Measurements from ENCODE around the gene CNPY1.
A peak's percentile ranks its signal among the peaks of the same experiment; 100 is the strongest.

The CNPY1 gene

GRCh38 chr7:155512246-155512887 lies 34.0 kb downstream of the CNPY1 start:
- no peak for DNase-seq (ENCODE audit: low read depth in 2 of 2)

DNA sequence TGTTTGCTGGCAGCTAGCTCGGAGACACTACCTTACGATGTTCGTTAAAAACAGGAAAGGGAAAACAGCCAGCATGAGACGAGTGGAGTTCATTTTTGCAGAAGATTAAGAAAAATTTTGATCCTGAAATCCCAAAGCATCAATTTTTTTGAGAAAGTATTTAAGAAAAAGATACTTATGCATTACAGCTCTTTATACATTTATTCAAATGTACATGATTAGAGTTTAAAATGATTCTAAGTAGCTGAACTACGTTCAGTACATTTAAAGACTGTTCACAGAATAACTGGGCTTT lies 34.7 kb downstream of the CNPY1 start:
- no peak for DNase-seq (ENCODE audit: low read depth in 2 of 2)

DNA sequence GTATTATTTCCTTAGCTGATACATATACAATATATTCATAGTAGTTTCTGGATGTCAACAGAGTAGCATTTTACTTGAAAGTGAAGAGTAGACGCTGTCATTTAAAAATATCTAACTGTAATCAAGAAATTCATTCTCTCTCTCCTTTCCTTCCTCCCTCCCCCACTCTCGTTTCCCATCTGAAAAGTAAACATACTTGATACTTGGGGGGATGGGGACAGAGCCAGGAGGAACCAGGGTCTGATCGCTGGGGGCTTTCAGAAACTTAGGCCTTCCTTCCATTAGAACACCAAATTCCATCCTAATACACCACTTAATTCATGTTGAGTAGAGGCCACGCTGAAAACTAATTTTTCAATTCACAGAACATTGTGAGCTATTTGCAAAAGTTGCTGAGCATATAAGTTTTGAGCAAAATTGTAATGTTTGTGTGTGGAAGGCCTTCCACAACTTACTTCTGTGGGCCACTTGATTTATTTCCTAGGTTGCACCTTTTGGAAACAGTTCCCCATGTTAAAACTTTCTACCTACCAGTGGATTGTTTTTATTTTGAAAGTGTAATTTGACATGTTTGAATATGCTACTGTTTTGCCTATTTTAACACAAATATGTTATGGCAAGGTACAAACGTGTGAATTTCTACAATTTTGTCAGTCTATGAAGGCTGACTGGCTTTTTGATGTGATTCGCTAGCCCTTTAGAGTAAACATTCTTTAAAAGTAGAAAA lies 35.2 kb downstream of the CNPY1 start:
- DNase-seq (ENCODE audit: low read depth in 2 of 2) = no peak

- no peak for DNase-seq (ENCODE audit: low read depth in 2 of 2)
Measured at GRCh38 chr7:155509725-155510551, 36.4 kb downstream of the CNPY1 start.

GRCh38 chr7:155509359-155509724 lies 37.0 kb downstream of the CNPY1 start:
- DNase-seq (ENCODE audit: low read depth in 2 of 2) = no peak

GRCh38 chr7:155508376-155509358 lies 37.7 kb downstream of the CNPY1 start:
- DNase-seq (ENCODE audit: low read depth in 2 of 2) = no peak

- DNase-seq (ENCODE audit: low read depth in 2 of 2) = no peak
Measured at GRCh38 chr7:155507576-155507975, 38.8 kb downstream of the CNPY1 start.

- no peak for DNase-seq (ENCODE audit: low read depth in 2 of 2)
Measured at GRCh38 chr7:155506854-155507337, 39.5 kb downstream of the CNPY1 start.

DNA sequence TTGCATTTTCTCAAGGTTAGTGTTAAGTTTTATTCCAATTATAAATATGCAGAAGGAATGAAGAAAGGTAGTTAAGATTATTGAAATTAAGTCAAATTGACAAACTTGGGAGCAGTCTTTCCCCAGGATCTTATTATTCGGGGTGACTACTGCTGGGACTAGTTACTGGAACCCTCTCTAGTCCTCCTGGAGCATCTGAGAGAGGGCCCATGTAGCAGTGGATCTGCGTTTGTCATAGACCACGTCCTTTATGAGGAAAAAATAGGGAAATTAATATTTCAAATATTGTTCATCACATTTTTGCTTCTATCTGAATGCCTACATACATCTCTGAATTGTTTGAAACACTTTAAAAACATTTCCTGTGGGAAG lies 41.0 kb downstream of the CNPY1 start:
- DNase-seq (ENCODE audit: low read depth in 2 of 2) = no peak

DNA sequence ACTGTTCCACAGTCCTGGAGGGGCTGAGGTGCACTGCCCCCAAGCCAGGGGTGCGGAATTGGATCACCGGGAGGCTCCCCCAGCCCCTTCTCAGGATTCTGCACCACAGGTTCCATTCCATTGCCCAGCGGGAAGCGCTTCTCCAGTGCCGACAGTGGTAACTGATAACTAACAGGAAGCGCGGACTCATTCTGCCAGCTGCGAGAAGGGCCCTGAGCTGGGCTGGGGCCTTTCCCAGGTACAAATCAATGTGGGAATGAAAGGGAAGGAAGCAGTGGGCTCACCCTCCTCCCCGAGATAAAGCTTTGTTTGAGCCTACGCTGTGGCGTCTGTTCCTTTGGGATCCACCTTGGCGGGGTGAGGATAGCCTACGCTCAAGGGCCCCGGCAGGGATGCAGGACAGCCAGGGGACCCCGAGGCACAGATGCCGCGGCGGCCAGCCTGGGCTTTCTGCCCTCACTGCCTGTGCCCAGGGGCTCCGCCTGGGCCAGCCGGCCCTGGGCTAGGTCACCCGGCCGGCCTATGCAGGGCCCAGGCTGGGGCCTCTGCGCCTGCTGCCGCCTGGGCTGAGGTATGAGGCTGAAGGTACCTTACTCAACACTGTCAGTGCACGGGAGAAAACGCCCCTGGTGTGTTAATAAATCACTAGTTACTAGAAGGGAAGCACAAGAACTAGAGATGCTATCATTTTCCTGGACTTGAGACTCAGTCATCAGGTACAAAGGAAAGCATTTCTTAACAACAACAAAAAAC lies 49.0 kb downstream of the CNPY1 start:
- no peak for DNase-seq (ENCODE audit: low read depth in 2 of 2)

- DNase-seq (ENCODE audit: low read depth in 2 of 2) = no peak
Measured at GRCh38 chr7:155496267-155497005, 49.9 kb downstream of the CNPY1 start.

GRCh38 chr7:155495440-155496248 lies 50.7 kb downstream of the CNPY1 start:
- DNase-seq (ENCODE audit: low read depth in 2 of 2) = no peak

- DNase-seq (ENCODE audit: low read depth in 2 of 2) = no peak
Measured at GRCh38 chr7:155494551-155494950, 51.8 kb downstream of the CNPY1 start.

GRCh38 chr7:155493744-155494538 lies 52.4 kb downstream of the CNPY1 start:
- no peak for DNase-seq (ENCODE audit: low read depth in 2 of 2)

GRCh38 chr7:155491812-155492211 lies 54.5 kb downstream of the CNPY1 start:
- DNase-seq (ENCODE audit: low read depth in 2 of 2) = no peak

GRCh38 chr7:155490697-155491628 lies 55.4 kb downstream of the CNPY1 start:
- peak in 1 of 2 donors; percentile 28 for DNase-seq (ENCODE audit: low read depth in 2 of 2)

All from stimulated activated CD4-positive, alpha-beta T cell treated with anti-CD3 and anti-CD28 coated beads, Interleukin-1b, Interleukin-23, amount 100 ng/mL, for 4 hours (primary cell).